Measurements from ENCODE around the gene SPATA45.

SPATA45 gene

GRCh38 chr1:212791676-212792395 is 55.6 kb downstream of the SPATA45 start, which contains the start of the genes NSL1 and TATDN3 (continued):
- TF ChIP-seq, protein P1, sequence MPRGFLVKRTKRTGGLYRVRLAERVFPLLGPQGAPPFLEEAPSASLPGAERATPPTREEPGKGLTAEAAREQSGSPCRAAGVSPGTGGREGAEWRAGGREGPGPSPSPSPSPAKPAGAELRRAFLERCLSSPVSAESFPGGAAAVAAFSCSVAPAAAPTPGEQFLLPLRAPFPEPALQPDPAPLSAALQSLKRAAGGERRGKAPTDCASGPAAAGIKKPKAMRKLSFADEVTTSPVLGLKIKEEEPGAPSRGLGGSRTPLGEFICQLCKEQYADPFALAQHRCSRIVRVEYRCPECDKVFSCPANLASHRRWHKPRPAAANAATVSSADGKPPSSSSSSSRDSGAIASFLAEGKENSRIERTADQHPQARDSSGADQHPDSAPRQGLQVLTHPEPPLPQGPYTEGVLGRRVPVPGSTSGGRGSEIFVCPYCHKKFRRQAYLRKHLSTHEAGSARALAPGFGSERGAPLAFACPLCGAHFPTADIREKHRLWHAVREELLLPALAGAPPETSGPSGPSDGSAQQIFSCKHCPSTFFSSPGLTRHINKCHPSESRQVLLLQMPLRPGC (tag by site-specific recombination; IDR thresholded peaks at IDR 0.05) = peak; percentile 79
- TF ChIP-seq, protein P2, sequence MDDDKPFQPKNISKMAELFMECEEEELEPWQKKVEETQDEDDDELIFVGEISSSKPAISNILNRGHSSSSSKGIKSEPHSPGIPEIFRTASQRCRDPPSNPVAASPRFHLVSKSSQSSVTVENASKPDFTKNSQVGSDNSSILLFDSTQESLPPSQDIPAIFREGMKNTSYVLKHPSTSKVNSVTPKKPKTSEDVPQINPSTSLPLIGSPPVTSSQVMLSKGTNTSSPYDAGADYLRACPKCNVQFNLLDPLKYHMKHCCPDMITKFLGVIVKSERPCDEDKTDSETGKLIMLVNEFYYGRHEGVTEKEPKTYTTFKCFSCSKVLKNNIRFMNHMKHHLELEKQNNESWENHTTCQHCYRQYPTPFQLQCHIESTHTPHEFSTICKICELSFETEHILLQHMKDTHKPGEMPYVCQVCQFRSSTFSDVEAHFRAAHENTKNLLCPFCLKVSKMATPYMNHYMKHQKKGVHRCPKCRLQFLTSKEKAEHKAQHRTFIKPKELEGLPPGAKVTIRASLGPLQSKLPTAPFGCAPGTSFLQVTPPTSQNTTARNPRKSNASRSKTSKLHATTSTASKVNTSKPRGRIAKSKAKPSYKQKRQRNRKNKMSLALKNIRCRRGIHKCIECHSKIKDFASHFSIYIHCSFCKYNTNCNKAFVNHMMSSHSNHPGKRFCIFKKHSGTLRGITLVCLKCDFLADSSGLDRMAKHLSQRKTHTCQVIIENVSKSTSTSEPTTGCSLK (tag by site-specific recombination; IDR thresholded peaks at IDR 0.05) = no peak
- TF ChIP-seq PBX3 (CRISPR knock-in tag; IDR thresholded peaks at IDR 0.05) (peak; percentile 88; the same call in 1 of the 2 replicates), PRDM10 (tag by site-specific recombination; IDR thresholded peaks at IDR 0.05) (peak; percentile 76), ZNF561 (tag by site-specific recombination; IDR thresholded peaks at IDR 0.05; ENCODE audit: borderline replicate concordance) (peak; percentile 85), ZNF707 (tag by site-specific recombination; IDR thresholded peaks at IDR 0.05) (no peak), ZNF555 (tag by site-specific recombination; conservative IDR thresholded peaks at IDR 0.05) (no peak), ZNF280D (tag by site-specific recombination; IDR thresholded peaks at IDR 0.05) (0 out of 2 replicates have a peak, but pooled peaks have one; percentile 43), ZNF692 (tag by site-specific recombination; IDR thresholded peaks at IDR 0.05) (peak; percentile 90), ZBTB7A (tag by site-specific recombination; IDR thresholded peaks at IDR 0.05; ENCODE audit: low read depth) (peak; percentile 99), TCF7L2 (IDR thresholded peaks at IDR 0.05; ENCODE audit: borderline replicate concordance, low read depth, low read length) (no peak), BCL11B (tag by site-specific recombination; IDR thresholded peaks at IDR 0.05; ENCODE audit: low read depth) (peak; percentile 81), ZNF530 (tag by site-specific recombination; IDR thresholded peaks at IDR 0.05; ENCODE audit: low read depth) (no peak), ZNF292 (tag by site-specific recombination; IDR thresholded peaks at IDR 0.05; ENCODE audit: borderline replicate concordance, low read depth) (no peak), ZNF639 (tag by site-specific recombination; IDR thresholded peaks at IDR 0.05) (peak; percentile 99), ZNF785 (tag by site-specific recombination; IDR thresholded peaks at IDR 0.05) (no peak)
- TF ChIP-seq, protein P3, sequence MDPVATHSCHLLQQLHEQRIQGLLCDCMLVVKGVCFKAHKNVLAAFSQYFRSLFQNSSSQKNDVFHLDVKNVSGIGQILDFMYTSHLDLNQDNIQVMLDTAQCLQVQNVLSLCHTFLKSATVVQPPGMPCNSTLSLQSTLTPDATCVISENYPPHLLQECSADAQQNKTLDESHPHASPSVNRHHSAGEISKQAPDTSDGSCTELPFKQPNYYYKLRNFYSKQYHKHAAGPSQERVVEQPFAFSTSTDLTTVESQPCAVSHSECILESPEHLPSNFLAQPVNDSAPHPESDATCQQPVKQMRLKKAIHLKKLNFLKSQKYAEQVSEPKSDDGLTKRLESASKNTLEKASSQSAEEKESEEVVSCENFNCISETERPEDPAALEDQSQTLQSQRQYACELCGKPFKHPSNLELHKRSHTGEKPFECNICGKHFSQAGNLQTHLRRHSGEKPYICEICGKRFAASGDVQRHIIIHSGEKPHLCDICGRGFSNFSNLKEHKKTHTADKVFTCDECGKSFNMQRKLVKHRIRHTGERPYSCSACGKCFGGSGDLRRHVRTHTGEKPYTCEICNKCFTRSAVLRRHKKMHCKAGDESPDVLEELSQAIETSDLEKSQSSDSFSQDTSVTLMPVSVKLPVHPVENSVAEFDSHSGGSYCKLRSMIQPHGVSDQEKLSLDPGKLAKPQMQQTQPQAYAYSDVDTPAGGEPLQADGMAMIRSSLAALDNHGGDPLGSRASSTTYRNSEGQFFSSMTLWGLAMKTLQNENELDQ (tag by site-specific recombination; IDR thresholded peaks at IDR 0.05; ENCODE audit: low read depth) = no peak
- TF ChIP-seq, protein P4, sequence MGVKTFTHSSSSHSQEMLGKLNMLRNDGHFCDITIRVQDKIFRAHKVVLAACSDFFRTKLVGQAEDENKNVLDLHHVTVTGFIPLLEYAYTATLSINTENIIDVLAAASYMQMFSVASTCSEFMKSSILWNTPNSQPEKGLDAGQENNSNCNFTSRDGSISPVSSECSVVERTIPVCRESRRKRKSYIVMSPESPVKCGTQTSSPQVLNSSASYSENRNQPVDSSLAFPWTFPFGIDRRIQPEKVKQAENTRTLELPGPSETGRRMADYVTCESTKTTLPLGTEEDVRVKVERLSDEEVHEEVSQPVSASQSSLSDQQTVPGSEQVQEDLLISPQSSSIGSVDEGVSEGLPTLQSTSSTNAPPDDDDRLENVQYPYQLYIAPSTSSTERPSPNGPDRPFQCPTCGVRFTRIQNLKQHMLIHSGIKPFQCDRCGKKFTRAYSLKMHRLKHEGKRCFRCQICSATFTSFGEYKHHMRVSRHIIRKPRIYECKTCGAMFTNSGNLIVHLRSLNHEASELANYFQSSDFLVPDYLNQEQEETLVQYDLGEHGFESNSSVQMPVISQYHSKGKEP (tag by site-specific recombination; IDR thresholded peaks at IDR 0.05) = peak; percentile 72
